ENCODE measurements around the gene TMEM59.
"Not testable (repeated sequence)": the region's sequence is repeated elsewhere in the genome, so short reads cannot be mapped to it uniquely, and the experiment has no call there.

TMEM59 gene

GRCh38 chr1:54052934-54053744 lies at the start of gene TMEM59, which contains the start of gene TCEANC2:
Gene TMEM59, minus strand, starts transcription at chr1:54053204. Its CDS starts 16 bp downstream, at chr1:54053188.
Gene TCEANC2, plus strand, starts transcription at chr1:54053608. Its CDS starts 815 bp downstream, at chr1:54054423.
- peak; percentile 95 for DNase-seq

DNA sequence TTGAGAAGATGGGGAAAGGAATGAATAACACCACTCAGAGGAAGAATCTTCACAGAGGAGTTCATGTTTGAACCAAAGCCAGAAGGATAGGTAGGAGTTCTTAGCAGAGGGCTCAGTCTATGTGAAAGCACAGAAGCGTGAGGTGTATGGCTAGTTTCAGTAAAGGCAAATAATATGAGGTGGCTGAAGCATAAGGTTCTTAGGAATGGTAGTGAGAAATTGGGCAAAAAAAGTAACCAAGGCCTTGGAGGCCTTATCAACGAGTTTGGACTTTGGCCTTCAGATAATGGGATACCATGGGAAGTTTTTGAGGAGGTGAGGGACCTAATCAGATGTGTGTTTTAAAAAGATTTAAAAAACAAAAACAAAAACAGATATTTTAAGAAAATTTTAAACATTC lies 47.5 kb upstream of the TMEM59 start:
- DNase-seq: no peak

GRCh38 chr1:54099061-54099610 lies 46.1 kb upstream of the TMEM59 start:
- no peak for DNase-seq

DNA sequence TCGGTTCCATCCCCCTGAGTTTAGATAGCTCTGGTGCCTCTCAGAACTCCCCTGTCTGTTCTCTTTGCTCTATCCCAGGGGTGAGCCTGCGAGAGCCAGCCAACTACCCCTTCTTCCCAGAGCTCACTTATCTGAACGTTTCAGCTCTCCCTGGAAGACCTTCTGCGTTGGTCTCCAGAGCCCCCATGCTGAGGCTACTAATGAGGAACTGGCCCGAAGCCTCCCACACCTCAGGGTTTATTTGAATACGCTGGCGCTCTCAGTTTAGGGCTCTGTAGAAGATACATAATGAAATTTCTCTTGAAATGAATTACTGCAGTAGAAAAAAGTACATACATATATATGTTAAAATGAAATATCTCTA lies 43.9 kb upstream of the TMEM59 start:
- DNase-seq: no peak

- DNase-seq: no peak
Observed at GRCh38 chr1:54096227-54096876, 43.3 kb upstream of the TMEM59 start.

DNA sequence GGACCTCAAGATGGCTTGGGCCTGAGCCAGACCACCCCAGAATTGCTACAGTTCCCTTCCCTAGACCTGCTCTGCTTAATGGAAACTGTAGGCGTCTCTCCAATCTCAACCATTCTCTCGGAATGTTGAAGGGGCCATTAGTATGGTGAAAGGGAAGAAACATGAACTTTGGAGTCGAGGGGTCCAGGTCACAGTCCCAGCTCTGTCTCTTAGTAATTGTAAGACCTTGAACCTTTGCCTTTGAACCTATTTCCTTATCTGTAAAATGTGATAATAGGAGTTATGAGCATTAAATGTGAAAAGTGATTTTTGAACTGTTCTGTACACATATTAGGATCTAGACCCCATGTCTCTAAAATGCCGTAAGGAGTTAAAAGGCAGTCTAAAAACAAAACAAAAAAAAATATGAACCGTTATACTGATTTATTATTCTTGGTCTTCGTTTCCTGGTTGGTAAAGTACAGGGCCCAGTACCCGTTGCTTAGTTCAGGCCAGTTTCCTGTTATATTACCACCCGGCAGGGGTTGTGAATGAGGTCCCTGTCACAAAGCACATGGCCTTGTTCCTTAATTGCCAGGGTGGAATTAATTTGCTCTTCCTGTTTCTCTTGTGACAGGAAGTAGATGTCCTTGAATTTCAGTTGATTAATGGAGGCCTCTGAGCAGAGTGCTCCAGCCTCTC lies 42.7 kb upstream of the TMEM59 start:
- no peak for DNase-seq

DNA sequence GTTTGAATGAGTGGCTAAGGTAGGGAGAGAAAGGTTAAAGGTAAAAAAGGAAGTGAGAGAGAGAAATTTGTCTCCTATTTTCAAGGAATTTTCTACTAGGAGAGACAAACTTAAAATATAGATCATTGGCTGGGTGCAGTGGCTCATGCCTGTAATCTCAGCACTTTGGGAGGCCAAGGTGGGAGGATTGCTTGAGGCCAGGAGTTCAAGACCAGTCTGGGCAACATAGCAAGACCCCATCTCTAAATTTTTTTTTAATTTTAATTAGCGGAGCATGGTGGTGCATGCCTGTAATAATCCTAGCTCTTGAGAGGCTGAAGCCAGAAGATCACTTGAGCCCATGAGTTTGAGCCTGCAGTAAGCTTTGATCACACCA lies 41.7 kb upstream of the TMEM59 start:
- DNase-seq: not testable (repeated sequence)

- DNase-seq: no peak
Observed at GRCh38 chr1:54094001-54094729, 41.2 kb upstream of the TMEM59 start.

DNA sequence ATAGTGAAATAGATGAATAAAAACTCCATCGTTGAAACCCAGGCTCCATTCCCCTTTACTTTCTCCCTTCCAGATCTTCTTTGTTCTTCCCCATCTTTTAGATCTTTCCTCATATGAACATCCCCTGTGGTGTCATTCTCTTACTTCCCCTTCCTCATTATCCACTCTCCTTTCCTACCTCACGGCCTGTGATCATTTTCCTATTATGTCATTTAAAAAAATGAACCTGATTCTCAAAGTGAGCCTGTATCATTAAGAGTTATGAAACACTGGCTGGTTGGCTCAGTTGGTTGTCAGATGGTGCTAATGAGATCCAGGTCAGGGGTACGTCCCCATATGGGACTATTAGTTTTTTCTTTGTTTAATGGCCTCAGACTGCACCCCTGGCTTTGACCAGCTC lies 38.7 kb upstream of the TMEM59 start:
- no peak for DNase-seq

- no peak for DNase-seq
Observed at GRCh38 chr1:54088385-54088784, 35.4 kb upstream of the TMEM59 start.

- no peak for DNase-seq
Observed at GRCh38 chr1:54086754-54087153, 33.8 kb upstream of the TMEM59 start.

- DNase-seq: no peak
Observed at GRCh38 chr1:54084794-54085193, 31.8 kb upstream of the TMEM59 start.

- DNase-seq: peak; percentile 16
Observed at GRCh38 chr1:54081306-54082270, 28.6 kb upstream of the TMEM59 start.

GRCh38 chr1:54080598-54081049 lies 27.6 kb upstream of the TMEM59 start:
- no peak for DNase-seq

DNA sequence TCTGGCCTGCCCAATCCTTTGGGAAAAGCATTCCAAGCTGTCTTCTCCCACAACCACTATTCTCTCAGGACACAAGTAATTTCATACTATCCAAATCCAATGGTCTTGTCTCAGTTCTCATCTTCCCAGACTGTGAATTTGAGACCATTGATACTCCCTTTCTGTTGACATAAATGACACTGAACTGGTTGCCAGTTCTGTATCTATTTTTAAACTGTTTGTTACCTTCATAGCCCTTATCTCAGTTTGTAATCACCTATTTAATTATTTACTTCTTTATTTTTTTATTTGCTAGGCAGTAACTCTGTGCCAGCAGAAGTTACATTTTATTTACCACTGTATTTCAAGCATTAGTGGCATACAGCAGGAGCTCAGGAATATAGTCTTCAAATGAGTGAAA lies 24.4 kb upstream of the TMEM59 start:
- no peak for DNase-seq

DNA sequence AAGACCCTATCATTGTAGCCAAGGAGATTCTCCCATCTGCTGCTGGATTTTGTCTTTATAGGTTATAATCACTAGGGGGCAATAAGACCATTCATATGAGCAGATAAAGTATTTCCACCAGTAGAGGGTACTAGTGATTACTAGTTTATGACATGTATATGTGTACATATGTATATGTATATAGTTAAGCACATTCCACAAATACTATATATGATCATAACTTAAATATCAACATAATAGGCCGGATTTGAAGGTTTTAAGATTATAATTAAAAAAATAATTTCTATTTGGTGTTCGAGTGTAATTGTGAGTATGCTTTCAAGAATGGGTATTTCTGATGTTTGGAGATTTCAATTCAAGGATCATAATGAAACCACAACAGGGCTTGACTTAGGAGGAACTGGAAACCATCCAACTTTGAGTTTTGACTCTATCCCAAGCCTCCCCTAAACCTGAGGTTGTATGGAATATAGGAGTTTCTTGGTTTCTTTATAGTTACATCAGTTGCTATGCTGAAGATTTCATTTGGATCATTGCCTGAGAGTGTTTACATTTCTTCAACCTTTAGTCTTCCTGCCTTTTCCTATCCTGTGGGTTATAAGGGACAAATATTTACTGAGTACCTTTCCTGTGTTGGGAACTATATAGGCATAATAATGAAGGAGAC lies 17.3 kb upstream of the TMEM59 start:
- DNase-seq: no peak

- DNase-seq: no peak
Observed at GRCh38 chr1:54069791-54070170, 16.8 kb upstream of the TMEM59 start.

GRCh38 chr1:54064299-54064698 lies 11.3 kb upstream of the TMEM59 start:
- DNase-seq: no peak

DNA sequence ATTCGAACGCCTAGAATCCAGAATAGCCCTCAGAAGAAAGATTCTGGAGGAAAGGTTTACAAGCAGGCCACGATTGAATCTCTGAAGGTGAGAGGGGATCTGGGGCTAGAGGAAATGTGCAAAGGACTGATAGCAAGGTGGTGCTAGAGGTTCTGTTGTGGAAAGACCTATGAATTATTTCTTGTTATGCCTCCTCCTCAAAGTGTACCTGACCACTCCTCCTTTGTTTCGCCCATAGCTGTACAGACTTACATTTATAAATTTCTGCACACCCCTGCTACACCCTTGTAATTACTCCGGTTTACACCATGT lies 1.4 kb upstream of the TMEM59 start:
- no peak for DNase-seq

DNA sequence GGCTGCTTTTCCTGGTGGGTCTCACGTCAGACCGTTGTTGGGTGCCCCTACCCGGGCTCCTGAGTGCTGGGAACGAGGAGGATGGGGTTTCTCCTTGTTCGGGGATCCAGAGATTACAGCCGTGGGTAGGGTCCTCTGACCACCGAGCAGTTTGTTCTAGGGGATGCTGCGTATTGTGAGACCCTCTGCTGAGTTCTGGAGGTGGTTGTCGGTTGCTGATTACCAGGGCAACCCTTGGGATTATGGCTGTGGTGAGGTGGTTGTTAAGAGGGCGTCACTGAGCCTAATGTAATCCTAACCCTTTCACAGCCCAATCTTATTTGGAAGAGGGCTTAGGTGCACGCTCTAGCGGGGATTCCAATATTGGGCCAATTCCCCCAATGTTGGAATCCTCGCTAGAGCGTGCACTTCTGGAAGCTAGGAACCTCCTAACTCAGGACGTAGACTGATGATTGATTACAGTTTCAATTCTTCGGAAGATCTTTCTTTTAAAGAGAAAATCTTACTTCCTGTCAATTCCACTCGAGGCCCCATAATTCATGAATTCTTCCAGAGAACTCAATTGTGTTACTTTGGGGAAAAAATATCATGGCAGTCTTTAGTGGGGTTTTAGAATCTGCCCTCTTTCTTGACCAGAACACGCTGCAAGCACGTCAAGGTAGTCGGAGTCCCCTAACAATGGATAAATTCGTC lies 887 bp upstream of the TMEM59 start:
- no peak for DNase-seq

Measured in amniotic stem cell (primary cell).